ENCODE data around the gene NTM.

DNA sequence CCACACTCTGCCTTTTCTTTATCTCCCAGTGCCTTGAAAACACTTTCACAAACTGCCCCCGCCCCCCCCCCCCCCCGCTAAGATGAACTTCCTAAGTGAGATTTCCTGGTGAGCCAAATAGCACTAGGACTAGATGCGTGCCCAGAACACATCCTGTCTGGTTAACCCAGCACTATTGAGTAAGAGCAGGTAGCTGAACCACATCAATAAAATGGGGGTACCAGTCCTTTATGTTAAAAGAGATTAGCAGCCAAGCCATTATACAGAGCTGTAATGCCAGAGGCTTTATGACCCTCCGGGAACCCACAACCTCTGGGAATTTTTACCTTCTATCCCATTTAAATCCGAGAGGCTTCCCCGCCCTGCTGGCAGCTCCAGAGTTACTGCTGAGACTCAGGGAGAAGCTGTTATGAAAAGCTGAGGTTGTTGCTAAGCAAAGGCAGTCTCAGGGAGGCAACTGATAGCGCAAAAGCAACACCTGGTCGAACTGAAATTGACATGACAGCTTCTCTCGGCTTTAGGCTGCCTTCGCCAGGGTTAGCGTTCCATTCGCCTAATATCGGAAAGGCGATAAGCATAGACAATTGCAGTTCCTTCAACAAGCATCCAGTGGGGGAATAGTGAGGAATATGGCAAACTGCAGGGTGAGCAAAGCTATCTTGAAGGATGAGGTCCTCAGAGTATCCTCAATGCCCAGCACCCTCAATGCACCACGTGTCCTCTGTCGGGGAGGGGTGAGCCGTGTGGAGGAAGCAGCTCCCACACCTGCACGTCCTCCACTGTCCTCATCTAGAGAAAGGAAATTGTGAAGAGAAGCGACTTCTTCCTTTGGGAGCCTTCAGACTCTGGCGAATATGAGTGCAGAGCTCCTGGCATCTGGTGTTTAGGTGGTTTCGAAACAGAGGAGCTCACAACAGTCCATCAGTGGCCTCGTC is 977.0 kb downstream of the NTM start:
- TF ChIP-seq CTCF (IDR thresholded peaks at IDR 0.05) (no peak), POLR2A (IDR thresholded peaks at IDR 0.05) (no peak)

Measured in uterus (tissue), 2 donors.